ENCODE data around the gene SLC38A10. TPM values are rescaled to one million over a fixed set of nuclear protein-coding genes. Genes with fewer than 3 reads are reported as not detected.

Gene SLC38A10
- total and polyA plus RNA-seq, 2 of the 4 experiments (the other 2 are of a cell fraction): 12.7 to 46.7 TPM

- TF ChIP-seq CEBPB (IDR thresholded peaks at IDR 0.05; ENCODE audit: low read depth, low read length): no peak
- no peak for TF ChIP-seq FOS (IDR thresholded peaks at IDR 0.05; ENCODE audit: low read depth, low read length)
- no peak for TF ChIP-seq CHD1 (IDR thresholded peaks at IDR 0.05; ENCODE audit: low read depth, low read length)
- TF ChIP-seq NFE2L2 (IDR thresholded peaks at IDR 0.05; ENCODE audit: low read depth, low read length): no peak
- no peak for TF ChIP-seq MXI1 (IDR thresholded peaks at IDR 0.05; ENCODE audit: borderline replicate concordance, low read depth, low read length)
- no peak for TF ChIP-seq RFX5 (IDR thresholded peaks at IDR 0.05; ENCODE audit: low read depth, low read length)
- TF ChIP-seq POLR2A (IDR thresholded peaks at IDR 0.05; ENCODE audit: low read depth, low read length): no peak
- TF ChIP-seq MAZ (IDR thresholded peaks at IDR 0.05; ENCODE audit: borderline replicate concordance, low read depth, low read length): no peak
- Histone ChIP-seq H3K23ac (ENCODE audit: low read depth, low read length) (peak overlapping the region; percentile 78; the same call in 1 of the 2 replicates), H3K4ac (ENCODE audit: low read depth, low read length) (peak overlapping the region; percentile 63), H3K9me3 (ENCODE audit: control insufficient read depth, insufficient read depth, low read length) (no peaks in the 10 kb centered on the region), H2BK5ac (ENCODE audit: low read depth, low read length, poor library complexity, severe bottlenecking) (peak overlapping the region; percentile 96), H3K27ac (ENCODE audit: insufficient read depth, low read length) (peak overlapping the region; percentile 100), H3K36me3 (ENCODE audit: control insufficient read depth, insufficient read depth, low read length) (peaks cover 6% of the 10 kb centered on the region), H3K14ac (replicated peaks; ENCODE audit: low read depth, low read length) (peak overlapping the region; percentile 48), H2BK20ac (ENCODE audit: low read depth, low read length) (no peak overlapping the region), H3K4me3 (ENCODE audit: insufficient read depth, low read depth, low read length) (peak overlapping the region; percentile 98), H2BK120ac (ENCODE audit: low read depth, low read length) (peak overlapping the region; percentile 55), H3K4me2 (ENCODE audit: low read depth, low read length) (peak overlapping the region; percentile 73), H2AK5ac (ENCODE audit: low read depth, low read length) (peak overlapping the region; percentile 45; the same call in 1 of the 2 replicates), H2BK15ac (ENCODE audit: low read depth, low read length) (no peak overlapping the region), H4K91ac (ENCODE audit: insufficient read depth, low read depth, low read length) (peak overlapping the region; percentile 43; the same call in 1 of the 2 replicates), H3K9me1 (ENCODE audit: insufficient read depth, low read length) (0 out of 2 replicates have a peak, but pooled peaks cover 5% of the 10 kb centered on the region), H4K5ac (ENCODE audit: low read depth, low read length) (peak overlapping the region; percentile 74; the same call in 1 of the 2 replicates), H3K4me1 (ENCODE audit: control insufficient read depth, insufficient read depth, low read length) (peaks cover 19% of the 10 kb centered on the region), H2AFZ (replicated peaks; ENCODE audit: low read length, poor library complexity) (peak overlapping the region; percentile 65), H3K56ac (ENCODE audit: extremely low read depth, insufficient read depth, low read length) (0 out of 2 replicates have a peak overlapping the region, but pooled peaks have one; percentile 69), H3K79me1 (ENCODE audit: low read depth in 1 of 2, low read length in 2 of 2) (peaks cover 2 to 29% of the 10 kb centered on the region in 2 experiments; a peak in 3 of 4 replicates), H2AK9ac (replicated peaks; ENCODE audit: low read depth, low read length, poor library complexity) (peak overlapping the region; percentile 86), H3K9ac (ENCODE audit: low read depth, low read length) (peak overlapping the region; percentile 100), H4K20me1 (ENCODE audit: insufficient read depth, low read length) (peaks cover 51% of the 10 kb centered on the region), H3K27me3 (ENCODE audit: control insufficient read depth, insufficient read depth, low read length) (no peaks in the 10 kb centered on the region), H3K18ac (ENCODE audit: low read depth, low read length) (peak overlapping the region; percentile 22; the same call in 1 of the 2 replicates), H4K8ac (ENCODE audit: low read depth in 2 of 2, low read length in 2 of 2) (peak overlapping the region; percentile 47 to 85; a peak in 3 of 4 replicates)
- ATAC-seq (ENCODE audit: low read depth): no peak
- in situ Hi-C loops (cut with MboI; ENCODE audit: low sequenced_read_pairs) (no loop called here), dilution Hi-C loops (cut with HindIII; ENCODE audit: low sequenced_read_pairs, unreplicated experiment) (no loop called here), intact Hi-C loops (cut with micrococcal nuclease) (no loop called here)
- WGBS, 2 experiments (ENCODE audit: extremely low coverage in 2 of 2, insufficient read length in 1 of 2): 3% methylated on average over 28 of the region's 83 CpGs; no CpG with 5 or more reads in 1 of the 2 experiments
- BruUV-seq (replicated peaks): no TSS peak
- DNase-seq: no peak
- POLR2A ChIA-PET (ENCODE audit: unreplicated experiment): no interaction called here
- CTCF ChIA-PET: no interaction called here
Observed at GRCh38 chr17:81341516-81342268, 46.6 kb upstream of the SLC38A10 start.

All from IMR-90 (cell line).